ENCODE measurements around the gene LAMA2.

Gene LAMA2

DNA sequence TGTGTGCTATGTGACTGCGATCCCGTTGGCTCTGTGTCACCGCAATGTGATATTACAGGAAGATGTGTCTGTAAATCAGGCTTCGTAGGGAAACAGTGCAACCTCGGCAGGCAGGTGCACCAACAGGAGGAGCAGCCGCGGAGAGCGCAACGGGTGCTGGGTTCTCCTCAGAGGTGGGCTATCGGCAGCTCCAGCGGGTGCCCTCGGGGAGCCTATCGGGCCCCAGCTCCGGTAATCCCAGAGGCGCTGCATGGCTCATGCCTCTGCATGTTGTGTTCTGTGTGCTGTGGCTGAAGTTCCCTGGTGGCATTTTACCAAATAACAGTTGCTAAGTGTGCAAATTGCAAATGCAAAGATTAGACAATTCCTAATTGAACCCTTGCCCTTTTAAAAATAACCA lies 409.9 kb downstream of the LAMA2 start:
- H3K27ac ChIP-seq (ENCODE audit: low read length) = no peak overlapping the region
- TF ChIP-seq EZH2phosphoT487 (IDR thresholded peaks at IDR 0.05; ENCODE audit: low read length) (no peak), EZH2 (optimal IDR thresholded peaks at IDR 0.05; ENCODE audit: low read depth, low read length) (no peak)
- TF ChIP-seq, protein P1, sequence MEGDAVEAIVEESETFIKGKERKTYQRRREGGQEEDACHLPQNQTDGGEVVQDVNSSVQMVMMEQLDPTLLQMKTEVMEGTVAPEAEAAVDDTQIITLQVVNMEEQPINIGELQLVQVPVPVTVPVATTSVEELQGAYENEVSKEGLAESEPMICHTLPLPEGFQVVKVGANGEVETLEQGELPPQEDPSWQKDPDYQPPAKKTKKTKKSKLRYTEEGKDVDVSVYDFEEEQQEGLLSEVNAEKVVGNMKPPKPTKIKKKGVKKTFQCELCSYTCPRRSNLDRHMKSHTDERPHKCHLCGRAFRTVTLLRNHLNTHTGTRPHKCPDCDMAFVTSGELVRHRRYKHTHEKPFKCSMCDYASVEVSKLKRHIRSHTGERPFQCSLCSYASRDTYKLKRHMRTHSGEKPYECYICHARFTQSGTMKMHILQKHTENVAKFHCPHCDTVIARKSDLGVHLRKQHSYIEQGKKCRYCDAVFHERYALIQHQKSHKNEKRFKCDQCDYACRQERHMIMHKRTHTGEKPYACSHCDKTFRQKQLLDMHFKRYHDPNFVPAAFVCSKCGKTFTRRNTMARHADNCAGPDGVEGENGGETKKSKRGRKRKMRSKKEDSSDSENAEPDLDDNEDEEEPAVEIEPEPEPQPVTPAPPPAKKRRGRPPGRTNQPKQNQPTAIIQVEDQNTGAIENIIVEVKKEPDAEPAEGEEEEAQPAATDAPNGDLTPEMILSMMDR (IDR thresholded peaks at IDR 0.05; ENCODE audit: low read length) = no peak
- no peaks in the 10 kb centered on the region for H3F3A ChIP-seq (ENCODE audit: insufficient read depth, low read length)
- no peak overlapping the region for H3K4me2 ChIP-seq (ENCODE audit: low read depth, low read length)
- DNase-seq = no peak
- H3K9ac ChIP-seq (ENCODE audit: low read length) = no peak overlapping the region
- no peaks in the 10 kb centered on the region for H3K36me3 ChIP-seq (replicated peaks; ENCODE audit: insufficient read depth, low read length)
- H3K9me3 ChIP-seq (replicated peaks; ENCODE audit: insufficient read depth, low read length) = no peaks in the 10 kb centered on the region
- H3K4me1 ChIP-seq (ENCODE audit: low read length) = no peaks in the 10 kb centered on the region
- no peaks in the 10 kb centered on the region for H3K79me2 ChIP-seq (ENCODE audit: low read length)
- H3K27me3 ChIP-seq (replicated peaks; ENCODE audit: insufficient read depth, low read length) = no peaks in the 10 kb centered on the region
- H2AFZ ChIP-seq (ENCODE audit: low read length) = no peak overlapping the region
- no peaks in the 10 kb centered on the region for H3K9me2 ChIP-seq (replicated peaks; ENCODE audit: insufficient read depth, low read length)
- H4K20me1 ChIP-seq (ENCODE audit: insufficient read depth, low read length) = no peaks in the 10 kb centered on the region
- H3K4me3 ChIP-seq (ENCODE audit: low read length) = no peak overlapping the region

DNA sequence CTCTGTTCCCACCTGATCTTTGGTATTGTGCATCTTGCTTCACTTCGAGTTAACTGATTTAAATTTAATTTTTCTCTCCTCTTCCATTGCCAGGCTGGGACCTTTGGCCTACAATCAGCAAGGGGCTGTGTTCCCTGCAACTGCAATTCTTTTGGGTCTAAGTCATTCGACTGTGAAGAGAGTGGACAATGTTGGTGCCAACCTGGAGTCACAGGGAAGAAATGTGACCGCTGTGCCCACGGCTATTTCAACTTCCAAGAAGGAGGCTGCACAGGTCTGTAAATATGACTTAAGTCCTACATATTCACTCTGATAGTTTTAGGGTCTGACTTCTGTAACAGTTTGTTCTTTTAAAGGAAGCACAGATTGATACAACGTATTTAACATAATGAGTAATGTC lies 414.7 kb downstream of the LAMA2 start:
- no peaks in the 10 kb centered on the region for H3F3A ChIP-seq (ENCODE audit: insufficient read depth, low read length)
- no peaks in the 10 kb centered on the region for H3K9me2 ChIP-seq (replicated peaks; ENCODE audit: insufficient read depth, low read length)
- no peaks in the 10 kb centered on the region for H3K4me1 ChIP-seq (ENCODE audit: low read length)
- no peak overlapping the region for H2AFZ ChIP-seq (ENCODE audit: low read length)
- no peaks in the 10 kb centered on the region for H4K20me1 ChIP-seq (ENCODE audit: insufficient read depth, low read length)
- H3K4me3 ChIP-seq (ENCODE audit: low read length) = no peak overlapping the region
- no peaks in the 10 kb centered on the region for H3K27me3 ChIP-seq (replicated peaks; ENCODE audit: insufficient read depth, low read length)
- no peaks in the 10 kb centered on the region for H3K79me2 ChIP-seq (ENCODE audit: low read length)
- DNase-seq = no peak
- no peaks in the 10 kb centered on the region for H3K36me3 ChIP-seq (replicated peaks; ENCODE audit: insufficient read depth, low read length)
- H3K9me3 ChIP-seq (replicated peaks; ENCODE audit: insufficient read depth, low read length) = no peaks in the 10 kb centered on the region
- H3K4me2 ChIP-seq (ENCODE audit: low read depth, low read length) = no peak overlapping the region
- TF ChIP-seq EZH2phosphoT487 (IDR thresholded peaks at IDR 0.05; ENCODE audit: low read length) (no peak), EZH2 (optimal IDR thresholded peaks at IDR 0.05; ENCODE audit: low read depth, low read length) (no peak)
- TF ChIP-seq, protein P1 (IDR thresholded peaks at IDR 0.05; ENCODE audit: low read length) = no peak
- no peak overlapping the region for H3K27ac ChIP-seq (ENCODE audit: low read length)
- no peak overlapping the region for H3K9ac ChIP-seq (ENCODE audit: low read length)

GRCh38 chr6:129302671-129303070 lies 419.7 kb downstream of the LAMA2 start:
- Histone ChIP-seq H3K4me2 (ENCODE audit: low read depth, low read length) (no peak overlapping the region), H3K4me1 (ENCODE audit: low read length) (no peaks in the 10 kb centered on the region), H3K27ac (ENCODE audit: low read length) (no peak overlapping the region), H3K4me3 (ENCODE audit: low read length) (no peak overlapping the region), H3K9me3 (replicated peaks; ENCODE audit: insufficient read depth, low read length) (no peaks in the 10 kb centered on the region), H3F3A (ENCODE audit: insufficient read depth, low read length) (no peaks in the 10 kb centered on the region), H4K20me1 (ENCODE audit: insufficient read depth, low read length) (no peaks in the 10 kb centered on the region), H3K36me3 (replicated peaks; ENCODE audit: insufficient read depth, low read length) (no peaks in the 10 kb centered on the region), H3K9ac (ENCODE audit: low read length) (no peak overlapping the region), H3K9me2 (replicated peaks; ENCODE audit: insufficient read depth, low read length) (no peaks in the 10 kb centered on the region), H3K79me2 (ENCODE audit: low read length) (no peaks in the 10 kb centered on the region), H2AFZ (ENCODE audit: low read length) (no peak overlapping the region), H3K27me3 (replicated peaks; ENCODE audit: insufficient read depth, low read length) (no peaks in the 10 kb centered on the region)
- TF ChIP-seq EZH2 (optimal IDR thresholded peaks at IDR 0.05; ENCODE audit: low read depth, low read length) (no peak), EZH2phosphoT487 (IDR thresholded peaks at IDR 0.05; ENCODE audit: low read length) (no peak)
- TF ChIP-seq, protein P1 (IDR thresholded peaks at IDR 0.05; ENCODE audit: low read length) = no peak
- DNase-seq = no peak
